Measurements from ENCODE around the gene JAK3.

The JAK3 gene

GRCh38 chr19:17841810-17842662 lies 5.7 kb downstream of the JAK3 start:
- no peak for FAIRE-seq
- DNase-seq (ENCODE audit: low spot score) = peak; percentile 67

GRCh38 chr19:17841371-17841809 lies 6.4 kb downstream of the JAK3 start:
- DNase-seq (ENCODE audit: low spot score) (no peak), FAIRE-seq (no peak)

GRCh38 chr19:17840019-17840418 lies 7.8 kb downstream of the JAK3 start:
- FAIRE-seq (no peak), DNase-seq (ENCODE audit: low spot score) (no peak)

GRCh38 chr19:17837972-17838371 lies 9.8 kb downstream of the JAK3 start:
- DNase-seq (ENCODE audit: low spot score) (no peak), FAIRE-seq (no peak)

GRCh38 chr19:17836530-17836929 lies 11.3 kb downstream of the JAK3 start:
- FAIRE-seq = no peak
- DNase-seq (ENCODE audit: low spot score) = no peak

GRCh38 chr19:17835182-17836006 lies 12.4 kb downstream of the JAK3 start:
- FAIRE-seq (no peak), DNase-seq (ENCODE audit: low spot score) (no peak)

GRCh38 chr19:17834350-17835181 lies 13.2 kb downstream of the JAK3 start:
- DNase-seq (ENCODE audit: low spot score) (no peak), FAIRE-seq (no peak)

- FAIRE-seq = no peak
Measured at GRCh38 chr19:17832443-17833208, 15.2 kb downstream of the JAK3 start.

GRCh38 chr19:17831419-17831888 lies 16.3 kb downstream of the JAK3 start:
- no peak for FAIRE-seq
- no peak for DNase-seq (ENCODE audit: low spot score)

More at GRCh38 chr19:17832443-17833208, 15.2 kb downstream of the JAK3 start:
- DNase-seq (ENCODE audit: low spot score) = no peak

GRCh38 chr19:17830567-17831418 lies 17.0 kb downstream of the JAK3 start:
- FAIRE-seq = no peak

GRCh38 chr19:17829855-17830566 lies 17.8 kb downstream of the JAK3 start:
- DNase-seq (ENCODE audit: low spot score) (peak; percentile 69), FAIRE-seq (no peak)

More at GRCh38 chr19:17830567-17831418, 17.0 kb downstream of the JAK3 start:
- DNase-seq (ENCODE audit: low spot score) = peak; percentile 72

GRCh38 chr19:17826508-17827056 lies 21.2 kb downstream of the JAK3 start:
- FAIRE-seq = no peak
- DNase-seq (ENCODE audit: low spot score) = no peak

- DNase-seq (ENCODE audit: low spot score) = no peak
- no peak for FAIRE-seq
Measured at GRCh38 chr19:17824339-17824738, 23.4 kb downstream of the JAK3 start.

GRCh38 chr19:17821190-17821589 lies 26.6 kb downstream of the JAK3 start, which contains the start of gene INSL3:
TSS of gene INSL3 (minus strand) at chr19:17821519. CDS start at chr19:17821506, 13 bp downstream.
- FAIRE-seq (no peak), DNase-seq (ENCODE audit: low spot score) (no peak)

- DNase-seq (ENCODE audit: low spot score) = no peak
- no peak for FAIRE-seq
Measured at GRCh38 chr19:17817668-17818363, 30.0 kb downstream of the JAK3 start.

- FAIRE-seq = no peak
Measured at GRCh38 chr19:17812099-17812498, 35.7 kb downstream of the JAK3 start.

GRCh38 chr19:17811681-17812080 lies 36.1 kb downstream of the JAK3 start:
- FAIRE-seq (no peak), DNase-seq (ENCODE audit: low spot score) (no peak)

More at GRCh38 chr19:17812099-17812498, 35.7 kb downstream of the JAK3 start:
- no peak for DNase-seq (ENCODE audit: low spot score)

- FAIRE-seq = no peak
- DNase-seq (ENCODE audit: low spot score) = no peak
Measured at GRCh38 chr19:17811103-17811502, 36.7 kb downstream of the JAK3 start.

Measured in urothelium cell line (cell line).